Activated T-cell treated with anti-CD3 and anti-CD28 coated beads for 4 hours (primary cell): ENCODE measurements around the gene PXT1.
A peak's percentile ranks its signal among the peaks of the same experiment; 100 is the strongest.
"Not testable (repeated sequence)": the region's sequence is repeated elsewhere in the genome, so short reads cannot be mapped to it uniquely, and the experiment has no call there.

Source experiments
- DNase-seq: peaks from one replicate; pipeline ENCODE4 v3.0.0-alpha.2; 2020

Gene PXT1

GRCh38 chr6:36443471-36444428 lies 1.1 kb upstream of the PXT1 start:
- no peak for DNase-seq

GRCh38 chr6:36442103-36442670 lies 467 bp downstream of the PXT1 start:
- DNase-seq = no peak

GRCh38 chr6:36441307-36441894 lies 1.3 kb downstream of the PXT1 start:
- DNase-seq = peak; percentile 74

DNA sequence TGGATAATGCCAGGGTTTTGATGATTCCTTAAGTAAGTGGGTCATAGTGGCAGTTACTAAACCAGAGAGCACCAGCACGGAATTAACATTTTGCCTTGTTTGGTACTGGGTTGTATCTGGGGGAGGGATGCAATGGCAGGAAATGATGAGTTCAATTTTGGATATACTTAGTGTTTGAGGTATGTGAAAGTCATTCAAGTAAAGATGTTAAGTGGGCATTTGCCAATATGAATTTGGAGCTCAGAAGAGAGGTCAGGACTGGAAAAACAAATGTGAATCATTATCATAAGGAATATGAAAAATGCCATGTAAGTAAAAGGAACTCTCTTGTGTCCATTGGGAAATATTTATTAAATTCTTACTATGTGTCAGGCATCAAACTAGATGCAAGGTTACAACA lies 6.2 kb downstream of the PXT1 start:
- DNase-seq = no peak

DNA sequence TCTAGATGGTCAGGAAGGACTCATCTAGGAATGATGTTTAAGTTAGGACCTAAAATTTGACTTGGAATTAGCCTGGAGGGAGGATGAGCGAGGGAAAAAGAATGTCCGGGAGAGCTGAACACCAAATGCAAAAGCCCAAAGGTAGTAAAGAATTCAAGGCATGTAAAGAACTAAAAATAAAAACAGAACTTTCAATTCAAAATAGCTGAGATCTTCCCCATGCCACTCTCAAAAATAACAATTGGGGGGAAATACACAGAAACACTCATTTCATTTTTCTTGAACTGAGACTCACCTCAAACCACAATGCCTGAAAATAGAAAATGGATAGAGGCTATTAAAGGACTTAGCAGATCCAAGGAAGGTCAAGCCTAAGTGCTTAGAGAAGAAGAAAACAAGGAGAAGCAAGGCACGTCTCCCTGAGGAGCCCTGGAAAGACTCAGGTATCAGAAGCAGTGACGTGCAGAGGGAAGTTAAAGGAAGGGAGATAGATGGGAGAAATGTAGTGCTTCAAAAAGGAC lies 10.4 kb downstream of the PXT1 start:
- DNase-seq = no peak

- DNase-seq = no peak
Observed at GRCh38 chr6:36431197-36431596, 11.5 kb downstream of the PXT1 start.

GRCh38 chr6:36430351-36430750 lies 12.3 kb downstream of the PXT1 start:
- no peak for DNase-seq

- no peak for DNase-seq
Observed at GRCh38 chr6:36428911-36429310, 13.7 kb downstream of the PXT1 start.

GRCh38 chr6:36426622-36427021 lies 16.0 kb downstream of the PXT1 start:
- DNase-seq = no peak

- peak; percentile 96 for DNase-seq
Observed at GRCh38 chr6:36423101-36423824, 19.4 kb downstream of the PXT1 start.

- no peak for DNase-seq
Observed at GRCh38 chr6:36422714-36423100, 19.9 kb downstream of the PXT1 start.

DNA sequence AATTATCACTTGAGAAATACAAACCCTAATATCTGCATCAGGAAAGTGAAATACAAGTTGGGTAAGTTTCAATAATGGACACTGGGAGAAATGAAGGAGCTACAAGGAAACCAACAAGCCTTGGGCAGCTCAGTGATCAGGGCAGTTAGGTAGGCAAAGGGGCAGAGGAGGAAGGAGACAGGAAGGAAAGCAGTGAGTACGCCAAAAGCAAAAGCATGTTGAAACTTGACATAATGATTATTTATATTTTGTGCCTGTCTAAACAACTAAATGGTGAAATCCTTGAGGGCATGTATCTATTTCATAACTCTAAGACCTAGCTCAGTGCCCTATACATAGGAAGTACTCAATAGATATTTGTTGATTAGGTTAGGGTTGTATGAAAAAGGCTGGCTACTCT lies 23.3 kb downstream of the PXT1 start:
- no peak for DNase-seq

- DNase-seq = no peak
Observed at GRCh38 chr6:36418558-36418957, 24.1 kb downstream of the PXT1 start.

DNA sequence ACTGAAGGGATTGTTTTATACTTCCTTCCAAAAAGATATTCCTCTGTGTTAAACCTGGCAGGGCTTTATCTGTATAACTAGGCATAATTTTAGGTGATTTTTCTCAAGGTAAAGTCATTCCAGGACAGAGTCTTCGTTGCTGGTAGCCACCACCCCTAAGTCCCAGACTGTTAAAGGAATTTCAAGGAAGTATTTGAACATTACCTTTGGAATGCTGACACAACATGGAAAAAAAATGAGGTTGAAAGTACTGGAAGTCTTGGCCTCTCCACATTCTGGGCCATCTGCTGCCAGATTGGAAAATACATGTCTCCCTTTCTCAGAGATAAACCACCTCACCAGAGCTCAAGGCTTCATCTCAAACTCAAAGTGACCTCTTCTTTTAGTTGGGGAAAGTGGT lies 28.2 kb downstream of the PXT1 start:
- DNase-seq = no peak

DNA sequence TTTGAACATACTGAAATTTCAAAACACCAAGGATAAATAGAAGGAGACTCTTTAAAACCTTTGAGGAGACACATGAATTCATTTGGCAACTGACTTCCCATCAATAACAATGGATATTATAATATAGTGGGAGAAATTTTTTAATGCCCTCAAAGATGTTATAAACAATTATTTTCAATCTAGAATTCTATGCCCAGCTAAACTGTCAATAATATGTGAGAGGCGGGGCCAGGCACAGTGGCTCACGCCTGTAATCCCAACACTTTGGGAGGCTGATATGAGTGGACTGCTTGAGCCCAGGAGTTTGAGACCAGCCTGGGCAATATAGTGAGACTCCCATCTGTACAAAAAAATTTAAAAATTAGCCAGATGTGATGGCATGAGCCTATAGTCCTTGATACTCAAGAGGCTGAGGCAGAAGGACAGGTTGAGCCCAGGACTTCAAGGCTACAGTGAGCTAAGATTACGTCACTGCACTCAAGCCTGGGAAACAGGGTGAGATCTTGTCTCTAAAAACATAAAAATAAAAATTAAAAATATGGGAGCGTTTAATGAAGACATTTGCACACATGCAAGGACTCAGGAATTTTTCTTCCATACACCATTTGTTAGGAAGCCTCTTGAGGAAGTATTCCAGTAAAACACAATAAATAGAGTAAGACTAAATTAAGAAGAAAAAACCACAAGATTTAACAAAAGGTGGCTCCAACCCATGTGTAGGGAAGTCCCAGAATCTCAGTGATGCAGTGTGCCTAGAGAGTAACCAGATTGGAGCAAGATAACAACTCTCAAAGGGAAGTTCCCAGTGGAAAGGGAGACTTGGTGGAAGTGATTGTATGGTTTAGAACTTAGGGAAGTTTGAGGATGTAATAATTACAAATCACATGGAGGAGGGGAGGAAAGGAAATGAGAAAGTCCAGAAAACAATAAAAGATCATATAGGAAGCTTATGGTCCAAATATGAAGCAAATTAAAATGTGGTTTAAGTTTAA lies 28.9 kb downstream of the PXT1 start:
- DNase-seq = no peak

GRCh38 chr6:36409718-36410117 lies 32.9 kb downstream of the PXT1 start:
- not testable (repeated sequence) for DNase-seq

- DNase-seq = no peak
Observed at GRCh38 chr6:36404164-36404563, 38.5 kb downstream of the PXT1 start.

DNA sequence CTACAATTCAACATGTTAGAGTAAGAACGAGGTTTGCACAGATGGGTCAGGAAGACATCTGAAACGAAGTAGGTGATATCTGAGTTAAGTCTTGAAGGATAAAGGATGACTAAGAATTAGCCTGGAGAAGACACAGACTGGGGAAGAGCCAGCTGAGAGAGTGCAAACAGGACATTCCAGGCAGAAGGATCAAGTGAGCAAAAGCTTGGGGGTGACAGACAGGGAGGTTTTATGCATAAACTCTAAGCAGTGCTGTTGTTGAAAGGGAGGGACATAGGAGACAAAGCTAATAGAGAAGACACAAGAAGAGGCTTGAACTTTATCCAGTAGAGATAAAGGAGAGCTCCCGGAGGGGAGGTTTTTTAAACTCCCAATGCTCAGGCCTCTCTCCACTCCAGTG lies 40.2 kb downstream of the PXT1 start:
- no peak for DNase-seq

DNA sequence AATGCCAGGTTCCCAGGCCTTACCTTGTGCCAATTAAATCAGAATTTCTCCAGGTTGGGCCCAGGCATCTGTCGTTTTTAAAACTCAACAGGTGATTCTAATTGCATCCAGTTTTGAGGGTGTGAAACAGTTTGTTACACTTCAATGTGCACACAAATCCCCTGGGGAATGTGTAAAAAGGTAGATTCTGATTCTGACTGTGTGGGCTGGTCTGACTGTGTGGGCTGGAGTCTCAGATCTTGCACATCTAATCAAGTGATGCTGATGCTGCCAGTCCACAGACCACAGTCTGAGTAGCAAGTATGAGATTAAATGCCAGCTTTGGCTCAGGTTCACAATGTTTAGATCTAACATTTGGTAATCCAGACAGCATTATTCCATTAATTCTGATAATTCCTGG lies 42.7 kb downstream of the PXT1 start:
- no peak for DNase-seq

GRCh38 chr6:36392621-36393020 lies 50.0 kb downstream of the PXT1 start:
- DNase-seq = no peak

- DNase-seq = no peak
Observed at GRCh38 chr6:36389353-36389752, 53.3 kb downstream of the PXT1 start.
